K562 (cell line): ENCODE results near the gene FIS1. TPM values are rescaled to one million over a fixed set of nuclear protein-coding genes. Genes with fewer than 3 reads are reported as not detected.

Experiments used
- ATAC-seq: fragments of 200-7000 bp; cut with Tn5 transposase; 3 replicates; pipeline ENCODE4 v1.9.1; 2020; ENCODE audit warnings: moderate library complexity
- BruUV-seq: library from RNA; stranded (reverse); fragments of 400-500 nt; replicated peaks from 2 replicates; lab custom pipeline; 2021; lab: Mats Ljungman, UMichigan
- CTCF ChIA-PET: fragments of 300-600 bp; formaldehyde crosslinking; extraction: SDS; loops from one replicate; lab custom pipeline; 2021; ENCODE audit warnings: low intra/inter-chr PET ratio; lab: Yijun Ruan, JAX
- POLR2A ChIA-PET: fragments of 300-600, 350-650 bp; sonication (Branson Sonifier 250); formaldehyde crosslinking; extraction: SDS; loops from one replicate; lab custom pipeline; 2021; ENCODE audit warnings: antibody characterized with exemption, inconsistent platforms; lab: Yijun Ruan, JAX
- DNase-seq, 4 experiments: peaks; one replicate each; pipeline versions ENCODE4 v3.0.0 to v3.0.0-alpha.2; 2011 to 2018; ENCODE audit warnings: low spot score in 3 of 4, mixed read lengths in 3 of 4; ENCODE audit errors: extremely low read depth in 1 of 4
- FAIRE-seq: peaks from 2 replicates; lab custom pipeline; 2011; peaks lifted over from hg19 to GRCh38; lab: Jason Lieb, UNC
- H2AFZ ChIP-seq: 2 replicates; pipeline ENCODE4 v1.6.0; 2011; ENCODE audit warnings: low read depth, low read length, control low read depth, inconsistent platforms
- H3K27ac ChIP-seq: fragments of 200-600 bp; 3 replicates; pipeline ENCODE4 v1.8.0; 2011; ENCODE audit warnings: low read depth, mild to moderate bottlenecking, control low read depth, inconsistent platforms, low read length, moderate library complexity, mixed read lengths; ENCODE audit errors: extremely low read depth
- H3K27me3 ChIP-seq, 2 experiments: fragments of 300-600 bp in 1 of 2; 2 replicates in 1 of 2; 3 replicates in 1 of 2; pipeline versions ENCODE4 v1.6.0 to v1.8.0; 2011; ENCODE audit warnings: inconsistent platforms in 2 of 2, low read length in 2 of 2, mild to moderate bottlenecking in 1 of 2, mixed read lengths in 1 of 2, moderate library complexity in 1 of 2; ENCODE audit not compliant: control insufficient read depth in 2 of 2, insufficient read depth in 2 of 2
- H3K36me3 ChIP-seq: fragments of 300-600 bp; 3 replicates; pipeline ENCODE4 v1.8.0; 2011; ENCODE audit warnings: mild to moderate bottlenecking, low read length, inconsistent platforms; ENCODE audit not compliant: control insufficient read depth, insufficient read depth
- H3K4me1 ChIP-seq, 2 experiments: fragments of 200-600 bp in 1 of 2; replicated peaks in 1 of 2; 2 replicates in 1 of 2; 3 replicates in 1 of 2; pipeline versions ENCODE4 v1.5.1 to v1.8.0; 2011; ENCODE audit warnings: inconsistent platforms in 2 of 2, low read length in 2 of 2, mild to moderate bottlenecking in 1 of 2, mixed read lengths in 1 of 2, moderate library complexity in 1 of 2; ENCODE audit not compliant: control insufficient read depth in 2 of 2, insufficient read depth in 2 of 2
- H3K4me2 ChIP-seq: 2 replicates; pipeline ENCODE4 v1.6.1; 2011; ENCODE audit warnings: low read length, control low read depth, inconsistent platforms, mixed read lengths; ENCODE audit not compliant: insufficient read depth
- H3K4me3 ChIP-seq: fragments of 200-600 bp; sonication (generic), shearing (Covaris generic); 2 replicates; pipeline ENCODE4 v1.5.1; 2016; ENCODE audit warnings: control low read depth, inconsistent platforms
- H3K79me2 ChIP-seq: fragments of 200-600 bp; 3 replicates; pipeline ENCODE4 v1.8.0; 2011; ENCODE audit warnings: low read length, inconsistent platforms; ENCODE audit not compliant: control insufficient read depth, insufficient read depth
- H3K9ac ChIP-seq, 2 experiments: 2 replicates each; pipeline versions ENCODE4 v1.6.0 to v1.6.1; 2011; ENCODE audit warnings: low read depth in 2 of 2, low read length in 2 of 2, control low read depth in 1 of 2, inconsistent platforms in 1 of 2, mild to moderate bottlenecking in 1 of 2, mixed read lengths in 1 of 2; ENCODE audit not compliant: insufficient read depth in 1 of 2
- H3K9me1 ChIP-seq: one replicate; pipeline ENCODE4 v1.6.0; 2011; ENCODE audit warnings: inconsistent platforms, mild to moderate bottlenecking, low read length, moderate library complexity; ENCODE audit not compliant: control insufficient read depth, insufficient read depth
- H3K9me3 ChIP-seq: replicated peaks from 2 replicates; pipeline ENCODE4 v1.5.1; 2011; ENCODE audit warnings: low read depth, low read length, inconsistent platforms; ENCODE audit not compliant: control insufficient read depth, insufficient read depth
- H4K20me1 ChIP-seq: replicated peaks from 2 replicates; pipeline ENCODE4 v1.6.1; 2011; ENCODE audit warnings: low read length, inconsistent platforms, mixed read lengths; ENCODE audit not compliant: control insufficient read depth, insufficient read depth
- FOXJ2 ChIP-seq: fragments of 200-800 bp; sonication (Bioruptor generic); IDR thresholded peaks from 2 replicates; pipeline ENCODE4 v1.6.1; 2016; ENCODE audit warnings: missing genetic modification characterization, missing compliant biosample characterization
- HOXB6 ChIP-seq: fragments of 250-450 bp; sonication (Bioruptor Pico); IDR thresholded peaks from 2 replicates; pipeline ENCODE4 v1.5.1; 2022; ENCODE audit warnings: mild to moderate bottlenecking, borderline replicate concordance
- JUND ChIP-seq, 2 experiments: IDR thresholded peaks; 2 replicates in 1 of 2; 3 replicates in 1 of 2; pipeline ENCODE4 v1.6.1; 2011; ENCODE audit warnings: borderline replicate concordance in 2 of 2, low read depth in 2 of 2, low read length in 2 of 2, improper control_type of control experiment in 1 of 2, missing biosample characterization in 1 of 2, missing genetic modification characterization in 1 of 2, missing genetic modification reagents in 1 of 2
- MCM5 ChIP-seq: fragments of 450-650 bp; IDR thresholded peaks from 2 replicates; pipeline ENCODE4 v1.6.1; 2016; ENCODE audit warnings: low read depth
- PHB2 ChIP-seq: fragments of 450-650 bp; IDR thresholded peaks from 2 replicates; pipeline ENCODE4 v1.6.1; 2017; ENCODE audit warnings: low read depth
- POLR2AphosphoS5 ChIP-seq: IDR thresholded peaks from 2 replicates; pipeline ENCODE4 v1.6.1; 2011; ENCODE audit warnings: mild to moderate bottlenecking, low read depth, low read length, moderate library complexity; ENCODE audit not compliant: control insufficient read depth, insufficient read depth
- THAP12 ChIP-seq: fragments of 250-450 bp; sonication (Bioruptor Pico); IDR thresholded peaks from 2 replicates; pipeline ENCODE4 v1.9.0; 2021; ENCODE audit warnings: mild to moderate bottlenecking, inconsistent platforms
- ZNF134 ChIP-seq: fragments of 250-450 bp; sonication (Bioruptor Pico); conservative IDR thresholded peaks from 2 replicates; pipeline ENCODE4 v1.4.0; 2020
- ZNF408 ChIP-seq: fragments of 250-450 bp; sonication (Bioruptor Pico); IDR thresholded peaks from 2 replicates; pipeline ENCODE4 v1.4.0; 2020; ENCODE audit warnings: low read depth, mild to moderate bottlenecking, moderate library complexity
- ZNF766 ChIP-seq: fragments of 200-800 bp; sonication (Bioruptor generic); conservative IDR thresholded peaks from 2 replicates; pipeline ENCODE4 v1.6.1; 2016; ENCODE audit warnings: missing genetic modification characterization, missing compliant biosample characterization
- WGBS: fragments of 100-300 bp; shearing (Covaris generic); methylation state at CpG from one replicate; pipeline ENCODE4 v1.1.6; 2016; ENCODE audit warnings: low coverage, mixed read lengths; ENCODE audit not compliant: insufficient coverage; ENCODE audit errors: missing lambda C conversion rate; 5-methylcytosine and 5-hydroxymethylcytosine counted together
- in situ Hi-C: fragments of 300-500 bp; cut with MboI; formaldehyde crosslinking; loops from 4 replicates; pipeline ENCODE4 v1.15.0; 2018; ENCODE audit warnings: inconsistent platforms, mixed read lengths
- intact Hi-C: fragments of 100-400 bp; cut with micrococcal nuclease; formaldehyde crosslinking; loops from 2 replicates; pipeline ENCODE4 v1.14.2; 2022
- polyA plus RNA-seq, 8 experiments: library from polyadenylated mRNA; depleted of rRNA in 4 of 8; stranded (reverse) in 5 of 8; unstranded in 3 of 8; fragments of >200 nt; fragmentation: Nextera tagmentation in 2 of 8; fragmentation: Illumina TruSeq in 1 of 8; extraction: Ambion mirVana in 2 of 8; extraction: Trizol in 1 of 8; gene quantifications; 2 replicates each; pipeline versions ENCODE4 v1.2.1 to v1.2.3, GENCODE V29; 2011 to 2014; ENCODE audit warnings: inconsistent platforms in 1 of 8, missing spikeins in 1 of 8
- total RNA-seq, 7 experiments: library from RNA; depleted of rRNA in 6 of 7; stranded (reverse); fragments of >200 nt in 6 of 7; fragmentation: Illumina TruSeq in 2 of 7; extraction: Trizol in 2 of 7; gene quantifications; 2 replicates each; pipeline versions ENCODE4 v1.2.1 to v1.2.3, GENCODE V29; 2011 to 2021; ENCODE audit warnings: low replicate concordance in 1 of 7

FIS1 gene
- total and polyA plus RNA-seq, 9 of the 15 experiments (the other 6 are each of a cell fraction or from before 2014, with no cell fraction given) = 86.0 to 257 (median 144) TPM

- ATAC-seq (peak; percentile 90), DNase-seq (peak; percentile 76 to 93 (median 84)), FAIRE-seq (peak; percentile 96)
- intact Hi-C loops (loop anchor here (2.0 kb wide), 1 partner anchor 49 kb away; no protein-coding TSS in a partner anchor), in situ Hi-C loops (no loop called here)
- Histone ChIP-seq H3K9me3 (no peaks in the 10 kb centered on the region), H4K20me1 (no peaks in the 10 kb centered on the region), H3K27me3 (no peaks in the 10 kb centered on the region), H3K9me1 (no peaks in the 10 kb centered on the region), H3K79me2 (no peaks in the 10 kb centered on the region), H3K27ac (0 out of 3 replicates have a peak overlapping the region, but pooled peaks have one; percentile 1), H3K4me3 (no peak overlapping the region), H3K4me1 (peaks cover 19 to 67% of the 10 kb centered on the region in 2 experiments; a peak in 4 of 5 replicates), H2AFZ (no peak overlapping the region), H3K36me3 (peaks cover 26% of the 10 kb centered on the region; the same call in 2 of the 3 replicates), H3K4me2 (peak overlapping the region; percentile 39), H3K9ac (peak overlapping the region in 1 of 2 experiments; percentile 85; a peak in 2 of 4 replicates)
- WGBS = 31% methylated on average over 19 of the region's 21 CpGs
- CTCF ChIA-PET = no interaction called here
- POLR2A ChIA-PET = interaction anchor here (0.6 to 2.2 kb wide), 8 partner anchors 9 to 862 kb away, joined by 3 to 22 read pairs (median 3); partner anchors contain the start of gene ZNHIT1
- BruUV-seq = no TSS peak
- TF ChIP-seq THAP12 (CRISPR knock-in tag) = 0 out of 2 replicates have a peak, but pooled peaks have one; percentile 21
- no peak for TF ChIP-seq ZNF134 (CRISPR knock-in tag)
- no peak for TF ChIP-seq ZNF766 (CRISPR knock-in tag)
- no peak for TF ChIP-seq FOXJ2 (tag)
- no peak for TF ChIP-seq HOXB6 (CRISPR knock-in tag)
- TF ChIP-seq POLR2AphosphoS5 = peak; percentile 93
- peak; percentile 20; the same call in 1 of the 2 replicates for TF ChIP-seq PHB2
- TF ChIP-seq JUND (IDR thresholded peaks at IDR 0.05; ENCODE audit: borderline replicate concordance, low read depth, low read length) = no peak
- no peak; the same call in 2 of the 3 replicates for TF ChIP-seq JUND (tag; IDR thresholded peaks at IDR 0.05; ENCODE audit: borderline replicate concordance, low read depth, low read length)
- no peak for TF ChIP-seq MCM5
- no peak for TF ChIP-seq ZNF408 (CRISPR knock-in tag)
Measured at GRCh38 chr7:101233907-101234547, 10.9 kb downstream of the FIS1 start.
